Astrocyte of the spinal cord (primary cell): ENCODE data around the gene NOX1.
"Not testable (repeated sequence)": the region's sequence is repeated elsewhere in the genome, so short reads cannot be mapped to it uniquely, and the experiment has no call there.

Source experiments
- DNase-seq: peaks from one replicate; pipeline ENCODE4 v3.0.0; 2011; ENCODE audit warnings: low read depth, low spot score
- H3K4me3 ChIP-seq: 2 replicates; pipeline ENCODE4 v1.5.1; 2011; ENCODE audit warnings: low read depth, mild to moderate bottlenecking, low read length, moderate library complexity
- CTCF ChIP-seq: IDR thresholded peaks from 2 replicates; pipeline ENCODE4 v1.5.1; 2012; ENCODE audit warnings: low read depth, mild to moderate bottlenecking, low read length, inconsistent platforms
- in situ Hi-C: cut with HindIII; loops from 2 replicates; pipeline ENCODE4 v1.10.0; 2017; ENCODE audit warnings: low sequenced_read_pairs

The NOX1 gene

GRCh38 chrX:100804780-100805179 is 69.4 kb downstream of the NOX1 start:
- no peak for TF ChIP-seq CTCF
- DNase-seq: no peak
- in situ Hi-C loops: no loop called here
- H3K4me3 ChIP-seq: no peak overlapping the region

GRCh38 chrX:100802843-100803242 is 71.3 kb downstream of the NOX1 start:
- in situ Hi-C loops: no loop called here
- TF ChIP-seq CTCF: no peak
- no peak for DNase-seq
- no peak overlapping the region for H3K4me3 ChIP-seq

- no peak overlapping the region for H3K4me3 ChIP-seq
- in situ Hi-C loops: no loop called here
- no peak for TF ChIP-seq CTCF
- no peak for DNase-seq
These were observed 75.5 kb downstream of the NOX1 start for GRCh38 chrX:100798484-100799214.

GRCh38 chrX:100797359-100797758 is 76.8 kb downstream of the NOX1 start:
- no peak for TF ChIP-seq CTCF
- no peak overlapping the region for H3K4me3 ChIP-seq
- in situ Hi-C loops: no loop called here
- no peak for DNase-seq

GRCh38 chrX:100796371-100796770 is 77.8 kb downstream of the NOX1 start:
- H3K4me3 ChIP-seq, in situ Hi-C loops, DNase-seq: not testable (repeated sequence)
